ENCODE data around the gene CH25H.

DNA sequence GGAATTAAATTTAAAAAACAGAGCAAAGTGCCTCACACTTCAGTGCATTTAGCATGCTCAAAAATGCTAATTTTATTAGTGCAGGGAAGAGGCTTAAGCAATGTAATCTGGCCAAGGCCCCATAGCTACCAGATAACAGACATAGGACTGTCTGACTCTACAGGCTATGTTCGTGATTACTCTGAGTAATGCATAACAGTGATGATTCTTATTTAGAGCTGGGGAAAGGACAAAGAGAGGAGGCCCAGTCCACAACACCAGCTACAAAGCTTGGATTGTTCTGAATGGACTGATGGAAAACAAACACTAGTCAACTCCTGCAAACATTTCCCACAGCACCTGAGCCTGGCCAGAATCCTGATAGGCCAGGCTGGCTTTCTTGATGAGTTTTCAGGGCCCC, 8.4 kb upstream of the CH25H start:
- TF ChIP-seq CTCF (IDR thresholded peaks at IDR 0.05): no peak
- no peak for TF ChIP-seq POLR2A (IDR thresholded peaks at IDR 0.05)

Data from testis (tissue), 2 donors.